CD4-positive, alpha-beta T cell (primary cell): ENCODE measurements around the gene HSP90AB1. TPM values are rescaled to one million over a fixed set of nuclear protein-coding genes. Genes with fewer than 3 reads are reported as not detected.
A peak's percentile ranks its signal among the peaks of the same experiment; 100 is the strongest.

Experiments used
- ATAC-seq: fragments of 200-7000 bp; cut with Tn5 transposase; one replicate; pipeline ENCODE4 v1.10.0; 2022; ENCODE audit warnings: mild to moderate bottlenecking; ENCODE audit not compliant: poor library complexity
- CTCF ChIA-PET: fragments of 350-600 bp; sonication (Branson Sonifier 250); formaldehyde crosslinking; loops from one replicate; lab custom pipeline; 2021; ENCODE audit warnings: antibody characterized with exemption, inconsistent platforms; lab: Charles Lee
- POLR2A ChIA-PET: fragments of 350-600 bp; sonication (Branson Sonifier 250); formaldehyde crosslinking; loops from one replicate; lab custom pipeline; 2021; ENCODE audit warnings: antibody characterized with exemption, inconsistent platforms; lab: Charles Lee
- DNase-seq, 14 experiments: peaks; one replicate each; pipeline ENCODE4 v3.0.0-alpha.2; 2013 to 2020; ENCODE audit warnings: mixed read lengths in 2 of 14
- H3K27ac ChIP-seq, 2 donors: one replicate each; pipeline versions ENCODE4 v1.5.1 to v1.7.0; 2013; ENCODE audit warnings: low read length in 2 of 2, low read depth in 1 of 2, mild to moderate bottlenecking in 1 of 2
- H3K27me3 ChIP-seq, 2 experiments: 1 replicate in 1 of 2; 2 replicates in 1 of 2; pipeline versions ENCODE4 v1.6.1 to v1.7.0; 2013; ENCODE audit warnings: low read length in 2 of 2, control low read depth in 1 of 2, mild to moderate bottlenecking in 1 of 2, moderate library complexity in 1 of 2; ENCODE audit not compliant: insufficient read depth in 2 of 2, control insufficient read depth in 1 of 2
- H3K36me3 ChIP-seq: one replicate; pipeline ENCODE4 v1.6.1; 2013; ENCODE audit warnings: low read length, control low read depth; ENCODE audit not compliant: insufficient read depth
- H3K4me1 ChIP-seq: one replicate; pipeline ENCODE4 v1.6.1; 2013; ENCODE audit warnings: low read length, control low read depth; ENCODE audit not compliant: insufficient read depth
- H3K4me3 ChIP-seq: one replicate; pipeline ENCODE4 v1.5.1; 2013; ENCODE audit warnings: mild to moderate bottlenecking, low read length, moderate library complexity
- H3K9me3 ChIP-seq, 2 experiments: 1 replicate in 1 of 2; 2 replicates in 1 of 2; pipeline versions ENCODE4 v1.6.1 to v1.7.0; 2013; ENCODE audit warnings: low read length in 2 of 2, mild to moderate bottlenecking in 2 of 2, control low read depth in 1 of 2, moderate library complexity in 1 of 2; ENCODE audit not compliant: control insufficient read depth in 1 of 2, insufficient read depth in 1 of 2
- H3K27ac Mint-ChIP-seq: one replicate; pipeline ENCODE4 v1.8.0; 2020; ENCODE audit warnings: mixed read lengths
- H3K27me3 Mint-ChIP-seq: one replicate; pipeline ENCODE4 v1.8.0; 2021; ENCODE audit warnings: mixed read lengths
- H3K36me3 Mint-ChIP-seq: one replicate; pipeline ENCODE4 v1.8.0; 2021; ENCODE audit warnings: low read depth, mixed read lengths
- H3K4me1 Mint-ChIP-seq: one replicate; pipeline ENCODE4 v1.8.0; 2021; ENCODE audit warnings: low read depth, mixed read lengths
- H3K4me3 Mint-ChIP-seq: one replicate; pipeline ENCODE4 v1.8.0; 2020; ENCODE audit warnings: mild to moderate bottlenecking, mixed read lengths
- H3K9me3 Mint-ChIP-seq: one replicate; pipeline ENCODE4 v1.8.0; 2020; ENCODE audit warnings: mixed read lengths
- intact Hi-C, 2 experiments: fragments of 100-400 bp; cut with DNase I in 1 of 2; cut with micrococcal nuclease in 1 of 2; formaldehyde crosslinking; loops; one replicate each; pipeline versions ENCODE4 v1.15.1 to v1.9.0; 2023 to 2025; cut with DNase I, micrococcal nuclease
- total RNA-seq, 174 experiments: library from RNA in 2 of 174; stranded (reverse) in 2 of 174; gene quantifications; one replicate each; pipeline ENCODE4 v1.2.3 and lab custom pipeline; 2021 to 2026
- TF ChIP-seq, protein P1 (sequence below): fragments of 200-600 bp; IDR thresholded peaks from one replicate; pipeline ENCODE4 v1.8.0; 2022; ENCODE audit warnings: antibody characterized with exemption, mild to moderate bottlenecking

HSP90AB1 gene
- total RNA-seq, 2 experiments from 2014 or later: 401 to 405 TPM

DNA sequence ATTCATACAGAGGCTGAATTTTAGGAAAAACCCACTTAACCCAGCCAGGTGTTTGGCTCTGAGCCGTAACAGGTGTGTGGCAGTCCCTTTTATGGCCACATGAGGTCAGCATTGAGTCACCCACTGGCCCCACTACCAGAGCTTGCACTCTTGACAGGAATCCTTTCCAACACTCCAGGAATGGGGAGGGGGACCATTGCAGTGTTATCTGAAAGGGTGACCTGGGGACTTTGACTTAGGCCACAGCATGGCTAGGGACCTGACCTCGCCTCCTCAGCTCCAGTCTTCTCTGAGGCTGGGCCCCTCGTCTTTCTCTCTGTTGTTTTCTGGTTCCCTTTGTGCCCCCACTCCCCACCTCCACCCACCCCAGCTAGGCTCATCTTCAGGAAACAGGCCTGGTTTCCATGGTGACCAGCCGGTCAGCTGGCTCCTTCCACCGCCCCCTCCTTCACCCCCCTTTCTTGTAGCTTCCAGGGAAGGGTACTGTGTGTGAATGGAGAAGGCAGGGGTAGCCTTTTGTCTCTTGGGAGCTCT is 21.3 kb downstream of the HSP90AB1 start:
- TF ChIP-seq, protein P1, sequence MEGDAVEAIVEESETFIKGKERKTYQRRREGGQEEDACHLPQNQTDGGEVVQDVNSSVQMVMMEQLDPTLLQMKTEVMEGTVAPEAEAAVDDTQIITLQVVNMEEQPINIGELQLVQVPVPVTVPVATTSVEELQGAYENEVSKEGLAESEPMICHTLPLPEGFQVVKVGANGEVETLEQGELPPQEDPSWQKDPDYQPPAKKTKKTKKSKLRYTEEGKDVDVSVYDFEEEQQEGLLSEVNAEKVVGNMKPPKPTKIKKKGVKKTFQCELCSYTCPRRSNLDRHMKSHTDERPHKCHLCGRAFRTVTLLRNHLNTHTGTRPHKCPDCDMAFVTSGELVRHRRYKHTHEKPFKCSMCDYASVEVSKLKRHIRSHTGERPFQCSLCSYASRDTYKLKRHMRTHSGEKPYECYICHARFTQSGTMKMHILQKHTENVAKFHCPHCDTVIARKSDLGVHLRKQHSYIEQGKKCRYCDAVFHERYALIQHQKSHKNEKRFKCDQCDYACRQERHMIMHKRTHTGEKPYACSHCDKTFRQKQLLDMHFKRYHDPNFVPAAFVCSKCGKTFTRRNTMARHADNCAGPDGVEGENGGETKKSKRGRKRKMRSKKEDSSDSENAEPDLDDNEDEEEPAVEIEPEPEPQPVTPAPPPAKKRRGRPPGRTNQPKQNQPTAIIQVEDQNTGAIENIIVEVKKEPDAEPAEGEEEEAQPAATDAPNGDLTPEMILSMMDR: peak; percentile 89
- ChIA-PET POLR2A (interaction anchor here (0.5 to 2.1 kb wide), 4 partner anchors 13 to 1486 kb away, joined by 3 to 9 read pairs (median 4); partner anchors contain the start of genes AARS2, BICRAL and HSP90AB1), CTCF (interaction anchor here (0.7 to 4.2 kb wide), 14 partner anchors 12 to 141 kb away, joined by 3 to 25 read pairs (median 4); partner anchors contain the start of genes AARS2, MRPL14, SLC35B2 and TMEM63B)
- intact Hi-C loops: loop anchor here (1.0 to 10.0 kb wide), 6 partner anchors 36 to 693 kb away; partner anchors contain the start of genes CDC5L (in 1 of the 2), POLH (in 1 of the 2) and XPO5 (in 1 of the 2)
- no peak overlapping the region for H3K4me3 ChIP-seq
- H3K27ac ChIP-seq: no peak overlapping the region
- DNase-seq (peak in 13 of 14 experiments; percentile 38 to 86 (median 56)), ATAC-seq (peak; percentile 33)
- Mint-ChIP-seq H3K27me3 (peaks cover 46% of the 10 kb centered on the region), H3K36me3 (peaks cover 15% of the 10 kb centered on the region), H3K4me1 (peaks cover 43% of the 10 kb centered on the region), H3K9me3 (no peaks in the 10 kb centered on the region), H3K4me3 (peak overlapping the region; percentile 80), H3K27ac (peak overlapping the region; percentile 76)
- H3K36me3 ChIP-seq: no peaks in the 10 kb centered on the region
- peaks cover 37 to 43% of the 10 kb centered on the region in 2 experiments for H3K27me3 ChIP-seq
- peaks cover 35% of the 10 kb centered on the region for H3K4me1 ChIP-seq
- no peaks in the 10 kb centered on the region for H3K9me3 ChIP-seq

DNA sequence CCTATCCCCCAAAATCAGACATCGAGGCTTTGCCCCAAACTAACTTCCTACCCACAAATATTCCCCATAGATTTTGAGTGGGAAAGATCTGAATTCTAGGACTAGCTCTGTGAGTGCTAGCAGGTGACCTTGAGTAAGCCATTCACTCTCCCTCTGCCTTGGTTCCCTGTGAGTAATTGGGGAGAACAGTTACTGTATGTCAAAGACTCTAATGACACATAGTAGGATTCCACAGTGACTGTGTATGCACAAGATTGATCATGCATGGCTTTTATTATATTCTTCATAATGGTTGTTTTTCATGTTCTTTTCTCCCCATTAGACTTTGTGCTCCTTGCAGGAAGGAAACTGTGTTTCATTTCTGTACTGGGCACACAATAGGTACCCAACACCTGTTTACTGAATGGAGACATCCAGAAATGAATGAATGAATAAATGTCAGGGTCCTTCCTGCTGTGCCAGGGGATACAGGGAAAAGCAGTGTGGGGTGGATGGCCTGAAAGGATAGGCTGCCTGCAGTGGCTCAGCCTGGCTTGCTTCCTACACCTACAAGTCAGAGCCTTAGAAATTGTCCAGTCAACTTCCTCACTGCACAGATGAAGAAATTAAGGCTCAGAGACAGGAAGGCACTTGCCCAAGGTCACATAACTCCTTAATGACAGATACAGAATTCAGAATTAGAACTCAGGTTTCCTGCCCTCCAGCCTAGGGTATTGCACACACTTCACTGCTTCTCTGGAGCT is 22.4 kb downstream of the HSP90AB1 start:
- POLR2A ChIA-PET: interaction anchor here (1.3 to 2.1 kb wide), 3 partner anchors 22 to 45 kb away, joined by 4 to 9 read pairs (median 6); partner anchors contain the start of gene HSP90AB1

More for the DNA sequence above, 22.4 kb downstream of the HSP90AB1 start:
- intact Hi-C loops: loop anchor here (1.0 to 10.0 kb wide), 5 partner anchors 35 to 695 kb away; partner anchors contain the start of genes CDC5L (in 1 of the 2), POLH (in 1 of the 2) and XPO5 (in 1 of the 2)
- Histone ChIP-seq H3K9me3 (no peaks in the 10 kb centered on the region), H3K4me1 (peaks cover 23% of the 10 kb centered on the region), H3K4me3 (no peak overlapping the region), H3K36me3 (no peaks in the 10 kb centered on the region), H3K27me3 (peaks cover 42 to 55% of the 10 kb centered on the region in 2 experiments), H3K27ac (no peak overlapping the region)
- CTCF ChIA-PET: interaction anchor here (1.1 to 4.2 kb wide), 6 partner anchors 13 to 43 kb away, joined by 3 to 25 read pairs (median 6); partner anchors contain the start of genes AARS2 and SLC35B2
- ATAC-seq: no peak
- Mint-ChIP-seq H3K9me3 (no peaks in the 10 kb centered on the region), H3K27me3 (peaks cover 56% of the 10 kb centered on the region), H3K4me1 (peaks cover 31% of the 10 kb centered on the region), H3K4me3 (peak overlapping the region; percentile 72), H3K27ac (no peak overlapping the region), H3K36me3 (peaks cover 10% of the 10 kb centered on the region)
- TF ChIP-seq, protein P1: no peak
- no peak for DNase-seq
